Testis (tissue), 3 donors: ENCODE measurements around the gene UNC93B1. TPM values are rescaled to one million over a fixed set of nuclear protein-coding genes. Genes with fewer than 3 reads are reported as not detected.

ENCODE experiments used
- DNase-seq: peaks from one replicate; pipeline ENCODE4 v3.0.0-alpha.2; 2019
- H3K27ac ChIP-seq, 2 donors: fragments of 200-600 bp; sonication (generic); one replicate each; pipeline ENCODE4 v1.5.1; 2019
- H3K27me3 ChIP-seq: fragments of 200-600 bp; sonication (generic); one replicate; pipeline ENCODE4 v1.5.1; 2019
- H3K36me3 ChIP-seq: fragments of 200-600 bp; sonication (generic); one replicate; pipeline ENCODE4 v1.5.1; 2017; ENCODE audit warnings: low read depth; ENCODE audit errors: missing control alignments
- H3K4me1 ChIP-seq: fragments of 200-600 bp; sonication (generic); one replicate; pipeline ENCODE4 v1.5.1; 2019
- H3K4me3 ChIP-seq, 2 donors: fragments of 200-600 bp; sonication (generic); one replicate each; pipeline ENCODE4 v1.5.1; 2017 to 2019
- H3K9me3 ChIP-seq: fragments of 200-600 bp; sonication (generic); one replicate; pipeline ENCODE4 v1.5.1; 2017
- CTCF ChIP-seq, 3 experiments: fragments of 450-650 bp in 2 of 3; fragments of 200-600 bp in 1 of 3; sonication (generic) in 1 of 3; IDR thresholded peaks; one replicate each; pipeline ENCODE4 v1.5.1; 2016 to 2019; ENCODE audit warnings: antibody characterized with exemption in 3 of 3, mild to moderate bottlenecking in 2 of 3, moderate library complexity in 1 of 3
- POLR2A ChIP-seq: fragments of 450-650 bp; IDR thresholded peaks from one replicate; pipeline ENCODE4 v1.6.1; 2017; ENCODE audit warnings: antibody characterized with exemption, mild to moderate bottlenecking, moderate library complexity
- WGBS, 2 donors: methylation state at CpG; one replicate each; pipeline ENCODE4 v1.1.5; 2018; 5-methylcytosine and 5-hydroxymethylcytosine counted together
- intact Hi-C: fragments of 100-400 bp; cut with DNase I; formaldehyde crosslinking; loops from one replicate; pipeline ENCODE4 v1.15.1; 2023; ENCODE audit warnings: low total_unique reads
- polyA plus RNA-seq: library from polyadenylated mRNA; stranded (reverse); fragments of 350-450 nt; fragmentation: Illumina TruSeq; extraction: RNeasy Lipid Tissue Mini Kit (QIAGEN cat#74804); gene quantifications from one replicate; pipeline ENCODE4 v1.2.3, GENCODE V29; 2014; ENCODE audit warnings: low read depth, low replicate concordance; ENCODE audit not compliant: insufficient read depth
- total RNA-seq, 2 donors: library from RNA; depleted of rRNA; stranded (reverse); fragments of >200 nt; gene quantifications; one replicate each; pipeline ENCODE4 v1.2.3, GENCODE V29; 2016

UNC93B1 gene
- total and polyA plus RNA-seq, 3 donors from 2014 or later = 5.3 to 12.3 (median 7.9) TPM

DNA sequence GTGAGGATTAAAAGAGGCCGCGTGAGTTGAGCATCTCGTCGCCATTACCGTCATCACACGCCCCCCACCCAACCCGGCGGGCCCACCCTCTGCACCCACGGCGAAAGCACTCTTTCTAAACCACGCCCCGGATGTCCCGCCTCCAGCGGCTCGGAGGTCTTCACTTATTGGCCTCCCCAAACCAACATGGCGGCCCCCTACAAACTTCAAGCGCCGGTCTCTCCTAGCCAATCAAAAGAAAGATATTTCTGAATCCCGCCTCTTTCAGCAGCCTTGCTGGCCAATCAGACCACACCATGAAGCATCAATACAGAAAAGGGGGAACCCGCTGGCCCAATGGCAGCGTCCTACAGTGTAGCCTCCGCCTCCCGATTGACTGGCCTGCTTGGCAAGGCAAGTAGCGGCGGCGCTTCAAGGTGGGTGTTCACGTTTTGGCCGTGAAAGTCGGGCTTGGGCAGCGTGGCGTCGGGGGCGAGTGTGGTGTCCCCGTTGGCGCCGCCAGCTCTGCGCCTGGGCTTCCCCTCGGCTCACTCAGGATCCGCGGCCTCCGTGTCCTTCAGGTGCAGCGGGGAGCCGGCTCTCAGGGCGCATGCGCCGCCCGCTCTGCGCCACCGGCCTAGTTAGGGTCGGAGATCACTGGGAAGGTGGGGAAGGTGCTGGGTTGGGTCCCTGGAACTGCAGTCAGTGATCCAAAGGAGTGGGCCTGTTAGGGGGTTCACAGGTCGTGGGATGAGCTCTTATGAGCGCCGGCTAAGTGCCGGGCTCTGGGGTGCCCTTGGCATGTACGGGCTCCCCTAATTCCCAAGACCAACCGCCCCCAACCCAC is 26.6 kb upstream of the UNC93B1 start, which contains the start of gene NDUFS8:
TSS of gene NDUFS8 (plus strand) at position 364 of the 826 bp plus-strand sequence. CDS start 1,471 bp downstream, outside the sequence.
- intact Hi-C loops = no loop called here
- no peaks in the 10 kb centered on the region for H3K27me3 ChIP-seq
- peak within 1 kb of the TSS; percentile 72 to 80 for H3K4me3 ChIP-seq
- TF ChIP-seq POLR2A = no peak
- no peak for TF ChIP-seq CTCF (IDR thresholded peaks at IDR 0.05)
- H3K36me3 ChIP-seq = no peaks in the 10 kb centered on the region
- DNase-seq = peak; percentile 99
- H3K4me1 ChIP-seq = peaks cover 14% of the 10 kb centered on the region
- no peaks in the 10 kb centered on the region for H3K9me3 ChIP-seq
- WGBS, 2 donors = 0 to 1% methylated on average over 22 to 55 of the region's 56 CpGs
- peak within 1 kb of the TSS; percentile 72 to 79 for H3K27ac ChIP-seq

DNA sequence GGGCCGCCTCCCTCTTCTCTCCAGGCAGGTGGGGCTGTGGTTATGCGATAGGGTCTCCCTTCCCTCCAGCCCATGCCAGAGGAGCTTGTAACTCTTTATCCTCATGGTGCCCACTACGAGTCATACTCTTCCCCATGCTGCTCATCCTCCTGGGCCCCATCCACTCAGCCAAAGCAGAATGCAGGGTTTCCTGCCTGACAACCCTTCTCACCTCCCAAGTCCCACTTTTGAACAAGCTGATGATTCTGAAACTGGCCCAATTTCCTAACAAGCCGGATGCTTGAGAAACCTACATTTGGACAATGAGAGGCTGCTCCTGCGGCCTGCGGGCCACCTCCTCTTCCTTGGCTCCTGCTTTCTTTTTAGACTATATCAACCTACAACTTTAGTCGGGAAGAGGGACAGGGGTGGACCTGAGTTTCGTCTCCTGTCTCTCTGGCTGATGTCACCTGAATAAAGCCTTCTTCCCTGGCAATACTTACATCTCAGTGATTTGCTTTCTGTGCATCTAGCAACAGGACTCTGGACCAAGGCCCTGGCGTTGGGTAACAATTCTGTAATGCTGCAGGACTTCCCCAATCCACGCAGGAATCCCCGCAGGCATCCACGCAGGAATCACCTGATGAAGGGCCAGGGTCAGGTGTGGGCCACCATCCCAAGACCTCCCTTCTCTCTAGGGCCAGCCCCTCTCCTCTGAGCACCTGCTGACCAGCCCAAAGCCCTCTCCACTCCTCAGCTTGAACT is 25.1 kb upstream of the UNC93B1 start:
- no peak overlapping the region for H3K4me3 ChIP-seq
- no peaks in the 10 kb centered on the region for H3K27me3 ChIP-seq
- TF ChIP-seq POLR2A (no peak), CTCF (IDR thresholded peaks at IDR 0.05) (no peak)
- H3K4me1 ChIP-seq = peaks cover 14% of the 10 kb centered on the region
- no peak for DNase-seq
- no peaks in the 10 kb centered on the region for H3K9me3 ChIP-seq
- no peaks in the 10 kb centered on the region for H3K36me3 ChIP-seq
- intact Hi-C loops = no loop called here
- no peak overlapping the region for H3K27ac ChIP-seq
- 80 to 89% methylated on average over 12 of the region's 12 CpGs for WGBS, 2 donors

GRCh38 chr11:68027667-68028066 is 23.8 kb upstream of the UNC93B1 start:
- H3K36me3 ChIP-seq = no peaks in the 10 kb centered on the region
- 94% methylated on average over 19 of the region's 21 CpGs for WGBS, 2 donors

GRCh38 chr11:68026391-68027105 is 22.7 kb upstream of the UNC93B1 start:
- Histone ChIP-seq H3K27me3 (no peaks in the 10 kb centered on the region), H3K9me3 (no peaks in the 10 kb centered on the region), H3K27ac (no peak overlapping the region), H3K4me1 (peaks cover 11% of the 10 kb centered on the region), H3K36me3 (no peaks in the 10 kb centered on the region), H3K4me3 (no peak overlapping the region)
- intact Hi-C loops = no loop called here
- no peak for DNase-seq
- TF ChIP-seq CTCF (IDR thresholded peaks at IDR 0.05) = no peak
- TF ChIP-seq POLR2A = no peak
- 87 to 89% methylated on average over 15 to 18 of the region's 18 CpGs for WGBS, 2 donors

More at GRCh38 chr11:68027667-68028066, 23.8 kb upstream of the UNC93B1 start:
- intact Hi-C loops = no loop called here
- H3K27me3 ChIP-seq = no peaks in the 10 kb centered on the region
- no peak overlapping the region for H3K4me3 ChIP-seq
- no peak for DNase-seq
- H3K4me1 ChIP-seq = peaks cover 14% of the 10 kb centered on the region
- no peak overlapping the region for H3K27ac ChIP-seq
- TF ChIP-seq POLR2A = no peak
- no peak for TF ChIP-seq CTCF (IDR thresholded peaks at IDR 0.05)
- no peaks in the 10 kb centered on the region for H3K9me3 ChIP-seq
